H1 (cell line): Measurements from ENCODE around the gene PGM2L1. TPM values are rescaled to one million over a fixed set of nuclear protein-coding genes. Genes with fewer than 3 reads are reported as not detected.

Experiments used
- CTCF ChIA-PET: fragments of 300-600 bp; sonication (Branson Sonifier 250); formaldehyde crosslinking; loops from one replicate; lab custom pipeline; 2021; ENCODE audit not compliant: partially characterized antibody; lab: Charles Lee
- POLR2A ChIA-PET: fragments of 300-600 bp; sonication (Branson Sonifier 250); formaldehyde crosslinking; loops from one replicate; lab custom pipeline; 2021; ENCODE audit warnings: inconsistent platforms; ENCODE audit not compliant: partially characterized antibody; lab: Charles Lee
- DNase-seq, 2 experiments: peaks; one replicate each; pipeline versions ENCODE4 v3.0.0 to v3.0.0-alpha.2; 2010 to 2022; ENCODE audit warnings: low spot score in 2 of 2, low read depth in 1 of 2, mixed read lengths in 1 of 2
- FAIRE-seq: peaks from 2 replicates; lab custom pipeline; 2011; peaks lifted over from hg19 to GRCh38; lab: Jason Lieb, UNC
- H2AFZ ChIP-seq: 2 replicates; pipeline ENCODE4 v1.8.1; 2012; ENCODE audit warnings: low read length, inconsistent platforms
- H2AK5ac ChIP-seq: 2 replicates; pipeline ENCODE4 v1.6.1; 2013; ENCODE audit warnings: low read depth, low read length
- H2BK120ac ChIP-seq: replicated peaks from 2 replicates; pipeline ENCODE3; 2013; ENCODE audit warnings: low read depth, low read length, inconsistent platforms
- H2BK12ac ChIP-seq: 2 replicates; pipeline ENCODE4 v1.6.1; 2013; ENCODE audit warnings: low read depth, low read length
- H2BK15ac ChIP-seq: 2 replicates; pipeline ENCODE4 v1.6.1; 2013; ENCODE audit warnings: low read length
- H2BK20ac ChIP-seq: 2 replicates; pipeline ENCODE4 v1.6.1; 2013; ENCODE audit warnings: low read length
- H2BK5ac ChIP-seq: 2 replicates; pipeline ENCODE4 v1.6.1; 2013; ENCODE audit warnings: low read depth, low read length
- H3K14ac ChIP-seq: 2 replicates; pipeline ENCODE4 v1.6.1; 2013; ENCODE audit warnings: inconsistent platforms; ENCODE audit not compliant: insufficient read length
- H3K18ac ChIP-seq: 2 replicates; pipeline ENCODE4 v1.6.1; 2013; ENCODE audit warnings: low read length; ENCODE audit errors: extremely low read depth
- H3K23ac ChIP-seq: 2 replicates; pipeline ENCODE4 v1.6.1; 2013; ENCODE audit warnings: inconsistent platforms; ENCODE audit not compliant: insufficient read length
- H3K23me2 ChIP-seq: 2 replicates; pipeline ENCODE4 v1.6.1; 2013; ENCODE audit warnings: low read depth, low read length
- H3K27ac ChIP-seq: 2 replicates; pipeline ENCODE4 v1.6.1; 2011; ENCODE audit warnings: low read depth, low read length, inconsistent platforms
- H3K27me3 ChIP-seq, 4 experiments: replicated peaks in 1 of 4; 1 replicate in 1 of 4; 2 replicates in 3 of 4; pipeline versions ENCODE4 v1.6.1 to v1.8.1; 2011 to 2013; ENCODE audit warnings: low read length in 3 of 4, mild to moderate bottlenecking in 3 of 4, inconsistent platforms in 2 of 4, mixed read lengths in 2 of 4, moderate library complexity in 1 of 4; ENCODE audit not compliant: control insufficient read depth in 3 of 4, insufficient read depth in 3 of 4; ENCODE audit errors: extremely low read depth in 1 of 4
- H3K36me3 ChIP-seq, 4 experiments: 2 replicates each; pipeline versions ENCODE4 v1.6.1 to v1.8.1; 2011 to 2013; ENCODE audit warnings: mild to moderate bottlenecking in 4 of 4, low read length in 3 of 4, moderate library complexity in 2 of 4, control low read depth in 1 of 4, inconsistent platforms in 1 of 4; ENCODE audit not compliant: insufficient read depth in 4 of 4, control insufficient read depth in 2 of 4
- H3K4ac ChIP-seq: replicated peaks from 2 replicates; pipeline ENCODE3; 2013; ENCODE audit warnings: low read length, low read depth, mixed read lengths, inconsistent platforms; ENCODE audit not compliant: insufficient read length
- H3K4me1 ChIP-seq, 4 experiments: replicated peaks in 1 of 4; 1 replicate in 1 of 4; 2 replicates in 3 of 4; pipeline versions ENCODE4 v1.6.1 to v1.8.1; 2011 to 2013; ENCODE audit warnings: low read length in 3 of 4, inconsistent platforms in 2 of 4, mixed read lengths in 1 of 4; ENCODE audit not compliant: insufficient read depth in 4 of 4, control insufficient read depth in 3 of 4
- H3K4me2 ChIP-seq, 2 experiments: 2 replicates each; pipeline versions ENCODE4 v1.6.1 to v1.8.1; 2011 to 2013; ENCODE audit warnings: low read depth in 2 of 2, low read length in 2 of 2, control low read depth in 1 of 2, inconsistent platforms in 1 of 2, mild to moderate bottlenecking in 1 of 2; ENCODE audit not compliant: insufficient read depth in 1 of 2
- H3K4me3 ChIP-seq, 4 experiments: fragments of 200-600, 300-600 bp in 1 of 4; sonication (generic), shearing (Covaris generic), sonication (Bioruptor Twin) in 1 of 4; 2 replicates each; pipeline versions ENCODE4 v1.5.1 to v1.8.1; 2011 to 2016; ENCODE audit warnings: low read length in 4 of 4, low read depth in 3 of 4, control low read depth in 2 of 4, inconsistent platforms in 2 of 4, mild to moderate bottlenecking in 2 of 4, mixed read lengths in 1 of 4, moderate library complexity in 1 of 4; ENCODE audit not compliant: insufficient read depth in 2 of 4; ENCODE audit errors: extremely low read depth in 1 of 4
- H3K56ac ChIP-seq: replicated peaks from 2 replicates; pipeline ENCODE3; 2013; ENCODE audit warnings: low read depth, mild to moderate bottlenecking, mixed read lengths, low read length, inconsistent platforms; ENCODE audit not compliant: insufficient read length
- H3K79me1 ChIP-seq: 2 replicates; pipeline ENCODE4 v1.6.1; 2013; ENCODE audit warnings: low read depth, low read length, control low read depth
- H3K79me2 ChIP-seq, 2 experiments: 2 replicates each; pipeline versions ENCODE4 v1.6.1 to v1.8.1; 2012 to 2013; ENCODE audit warnings: low read length in 2 of 2, mild to moderate bottlenecking in 2 of 2, inconsistent platforms in 1 of 2; ENCODE audit not compliant: insufficient read depth in 2 of 2, control insufficient read depth in 1 of 2
- H3K9ac ChIP-seq, 4 experiments: replicated peaks in 1 of 4; 1 replicate in 1 of 4; 2 replicates in 3 of 4; pipeline versions ENCODE4 v1.6.1 to v1.8.1; 2011 to 2013; ENCODE audit warnings: low read depth in 3 of 4, low read length in 3 of 4, control low read depth in 2 of 4, mild to moderate bottlenecking in 2 of 4, moderate library complexity in 2 of 4, inconsistent platforms in 1 of 4; ENCODE audit errors: extremely low read depth in 1 of 4
- H3K9me3 ChIP-seq, 2 experiments: 2 replicates each; pipeline versions ENCODE4 v1.6.1 to v1.8.1; 2012 to 2013; ENCODE audit warnings: mild to moderate bottlenecking in 2 of 2, moderate library complexity in 2 of 2, control low read depth in 1 of 2, inconsistent platforms in 1 of 2, low read depth in 1 of 2, low read length in 1 of 2, mixed read lengths in 1 of 2; ENCODE audit not compliant: insufficient read depth in 2 of 2
- H4K20me1 ChIP-seq, 2 experiments: replicated peaks in 1 of 2; 2 replicates each; pipeline versions ENCODE3 to v1.8.1; 2011 to 2013; ENCODE audit warnings: inconsistent platforms in 2 of 2, low read length in 2 of 2, mild to moderate bottlenecking in 1 of 2; ENCODE audit not compliant: insufficient read depth in 2 of 2, control insufficient read depth in 1 of 2
- H4K5ac ChIP-seq: 2 replicates; pipeline ENCODE4 v1.6.1; 2013; ENCODE audit warnings: low read length, low read depth, mixed read lengths, inconsistent platforms; ENCODE audit not compliant: insufficient read length
- H4K8ac ChIP-seq: 2 replicates; pipeline ENCODE4 v1.8.0; 2013; ENCODE audit warnings: mild to moderate bottlenecking, moderate library complexity, low read length, inconsistent platforms; ENCODE audit not compliant: insufficient read depth; ENCODE audit errors: extremely low read depth
- H4K91ac ChIP-seq: replicated peaks from 2 replicates; pipeline ENCODE3; 2013; ENCODE audit warnings: low read length, mixed read lengths, inconsistent platforms; ENCODE audit not compliant: insufficient read length
- BRCA1 ChIP-seq: IDR thresholded peaks from 2 replicates; pipeline ENCODE4 v1.6.1; 2012; ENCODE audit warnings: low read depth, low read length, improper control_type of control experiment
- MAX ChIP-seq: IDR thresholded peaks from 2 replicates; pipeline ENCODE4 v1.6.1; 2012; ENCODE audit warnings: inconsistent platforms
- WGBS, 2 experiments: shearing (Covaris generic) in 1 of 2; methylation state at CpG; one replicate each; pipeline versions ENCODE4 v1.1.6 to v1.1.7; 2013 to 2015; ENCODE audit warnings: low lambda C conversion rate in 2 of 2, mixed read lengths in 2 of 2, inconsistent platforms in 1 of 2, low coverage in 1 of 2, missing lambda C conversion rate in 1 of 2; ENCODE audit not compliant: insufficient replicate concordance in 2 of 2, insufficient coverage in 1 of 2, insufficient read length in 1 of 2; ENCODE audit errors: extremely low coverage in 1 of 2, missing lambda C conversion rate in 1 of 2; 5-methylcytosine and 5-hydroxymethylcytosine counted together
- polyA plus RNA-seq, 7 experiments: library from polyadenylated mRNA; depleted of rRNA in 3 of 7; stranded (reverse) in 5 of 7; unstranded in 2 of 7; fragments of >200 nt in 5 of 7; fragments of 200-250 nt in 2 of 7; gene quantifications; 1 replicate in 5 of 7; 2 replicates in 1 of 7; 4 replicates in 1 of 7; pipeline versions ENCODE4 v1.2.1 to v1.2.3, GENCODE V29; 2011 to 2013; ENCODE audit warnings: missing spikeins in 2 of 7, mixed read lengths in 2 of 7
- total RNA-seq: library from RNA; stranded (reverse); fragmentation: NEBNext Ultra II Directional; extraction: Animal tissue kit (Norgen Biotek cat#: 25700); gene quantifications from 2 replicates; pipeline ENCODE4 v1.2.1, GENCODE V29; 2021

The PGM2L1 gene
- total and polyA plus RNA-seq, 2 of the 8 experiments (the other 6 are each of a cell fraction or from before 2014, with no cell fraction given), result 5.0 to 42.7 TPM

- H3K9ac ChIP-seq, result no peak overlapping the region
- H3K4me3 ChIP-seq, result no peak overlapping the region
- no peak overlapping the region for H3K27ac ChIP-seq
- H3K4ac ChIP-seq, result no peak overlapping the region
- H4K91ac ChIP-seq, result no peak overlapping the region
- POLR2A ChIA-PET, result interaction anchor here (0.8 kb wide), 1 partner anchor 8 kb away, joined by 3 read pairs; no protein-coding TSS in a partner anchor
- H2AFZ ChIP-seq, result peak overlapping the region; percentile 57; the same call in 1 of the 2 replicates
- H3K18ac ChIP-seq, result no peak overlapping the region
- no peak overlapping the region for H4K5ac ChIP-seq
- H3K56ac ChIP-seq, result no peak overlapping the region
- H4K8ac ChIP-seq, result no peak overlapping the region
- H2AK5ac ChIP-seq, result no peak overlapping the region
- H2BK12ac ChIP-seq, result no peak overlapping the region
- no peak for FAIRE-seq
- H4K20me1 ChIP-seq, result no peaks in the 10 kb centered on the region
- 91% methylated on average over 4 of the region's 4 CpGs; no CpG with 5 or more reads in 1 of the 2 experiments for WGBS, 2 experiments
- H2BK20ac ChIP-seq, result no peak overlapping the region
- no peak for DNase-seq
- no peak overlapping the region for H3K23ac ChIP-seq
- H3K14ac ChIP-seq, result no peak overlapping the region
- no peaks in the 10 kb centered on the region for H3K9me3 ChIP-seq
- H3K79me1 ChIP-seq, result no peaks in the 10 kb centered on the region
- no peak overlapping the region for H2BK5ac ChIP-seq
- no peaks in the 10 kb centered on the region for H3K36me3 ChIP-seq
- no peak overlapping the region for H2BK120ac ChIP-seq
- H3K27me3 ChIP-seq, result no peaks in the 10 kb centered on the region
- H2BK15ac ChIP-seq, result no peak overlapping the region
- peaks cover 0 to 3% (median 0%) of the 10 kb centered on the region in 4 experiments; a peak in 2 of 7 replicates for H3K4me1 ChIP-seq
- peaks cover 3% of the 10 kb centered on the region; the same call in 1 of the 2 replicates for H3K23me2 ChIP-seq
- no peaks in the 10 kb centered on the region for H3K79me2 ChIP-seq
- CTCF ChIA-PET, result no interaction called here
- H3K4me2 ChIP-seq, result no peak overlapping the region
- TF ChIP-seq BRCA1 (no peak), MAX (no peak)
Observed at GRCh38 chr11:74403607-74404321, 5.5 kb upstream of the PGM2L1 start.
